NCI-H446 treated with DMSO at 0.1 percent for 48 hours (cell line): Measurements from ENCODE around the gene NPAS3.

Source experiments
- DNase-seq: peaks from one replicate; lab custom pipeline; 2025; lab: John Stamatoyannopoulos, UW

The NPAS3 gene

DNA sequence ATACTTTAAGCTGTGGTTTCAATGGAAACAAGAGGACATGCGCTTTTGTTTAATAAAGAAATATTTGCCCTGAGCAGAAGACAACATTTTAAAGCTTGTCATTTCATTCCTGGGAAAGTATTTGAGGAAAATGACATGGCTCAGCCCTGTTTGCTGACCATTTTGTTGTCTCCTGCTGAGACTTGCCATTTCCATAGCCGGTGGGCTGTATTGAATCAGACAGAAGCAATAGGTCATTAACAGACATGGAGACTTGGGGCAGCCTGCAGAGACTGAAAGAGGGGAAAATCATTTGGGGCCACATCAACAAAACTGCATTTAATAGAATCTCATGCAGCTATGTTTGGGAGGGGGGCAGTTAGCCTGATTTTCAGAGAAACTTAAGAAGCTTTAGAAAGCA lies 443.0 kb downstream of the NPAS3 start:
- no peak for DNase-seq

GRCh38 chr14:33386140-33386539 lies 447.5 kb downstream of the NPAS3 start:
- DNase-seq = no peak

- DNase-seq = no peak
Measured at GRCh38 chr14:33386781-33387180, 448.1 kb downstream of the NPAS3 start.

DNA sequence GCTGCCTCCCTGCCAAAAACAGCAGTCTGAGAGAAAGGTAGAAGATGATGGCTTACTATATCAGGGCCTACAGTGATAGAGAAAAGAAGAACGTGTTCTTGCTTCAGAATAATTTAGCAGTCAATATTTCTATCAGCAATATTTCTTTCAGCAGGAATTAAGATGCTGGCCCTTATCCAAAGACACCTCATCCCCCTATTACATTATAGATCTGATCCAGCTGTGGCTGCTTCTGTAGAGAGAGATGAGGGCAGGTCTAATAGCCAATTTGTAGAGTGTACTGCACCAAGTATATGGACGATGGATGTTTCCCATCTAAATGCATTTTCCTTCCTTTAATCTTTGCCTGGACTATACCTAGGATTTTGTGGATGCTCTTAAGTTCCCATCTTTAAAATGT lies 451.7 kb downstream of the NPAS3 start:
- no peak for DNase-seq

DNA sequence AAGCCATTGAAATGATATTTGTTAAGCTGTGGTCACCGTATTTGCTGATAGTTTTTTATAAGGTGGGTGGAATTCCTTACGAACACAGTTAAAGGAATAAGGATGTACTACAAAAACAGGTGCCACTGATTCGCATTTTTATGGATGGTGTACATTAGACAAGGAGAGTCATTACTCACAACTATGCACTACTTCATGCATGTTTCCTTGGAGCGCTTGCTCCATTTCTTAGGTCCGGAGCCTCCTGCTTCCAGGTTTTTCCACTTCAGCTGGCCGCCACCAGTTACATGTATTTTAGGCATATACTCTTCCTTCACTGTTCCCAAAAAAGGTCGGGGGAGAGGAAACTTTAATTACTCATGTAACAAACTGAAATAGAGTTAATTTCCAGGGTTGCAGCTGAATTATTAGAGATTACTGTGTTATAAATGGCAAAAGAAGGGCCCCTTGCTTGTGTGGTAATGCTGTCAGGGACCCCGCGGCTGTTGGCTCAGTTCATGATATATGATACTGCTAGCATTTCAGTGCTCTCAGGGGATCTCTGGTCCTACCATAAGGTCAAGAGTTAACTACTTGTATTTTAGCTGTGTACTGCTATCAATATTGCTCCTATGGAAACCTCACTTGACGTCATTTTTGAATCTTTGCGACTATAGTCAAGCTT lies 454.7 kb downstream of the NPAS3 start:
- DNase-seq = no peak

DNA sequence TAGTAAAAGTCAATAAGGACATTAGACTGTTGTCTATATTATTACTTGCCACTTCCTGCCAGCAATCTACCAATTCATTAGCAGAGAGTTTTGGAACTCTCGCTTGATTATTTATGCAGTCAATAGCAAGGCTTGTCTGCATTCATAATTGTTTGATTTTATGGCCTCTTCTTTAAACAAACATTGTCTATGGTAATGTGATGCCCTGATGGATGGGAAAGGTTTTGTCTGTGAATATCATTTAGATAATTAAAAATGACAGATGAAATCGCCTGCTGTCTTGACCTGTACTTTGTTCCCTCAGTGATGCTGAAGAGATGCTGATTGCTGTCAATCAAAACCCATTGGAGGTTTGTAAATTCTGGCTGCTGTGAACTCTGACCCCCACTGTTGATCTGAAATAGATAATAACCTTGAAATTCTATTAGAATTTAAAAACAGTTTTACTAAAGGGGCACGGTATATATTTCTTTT lies 455.3 kb downstream of the NPAS3 start:
- DNase-seq = no peak

DNA sequence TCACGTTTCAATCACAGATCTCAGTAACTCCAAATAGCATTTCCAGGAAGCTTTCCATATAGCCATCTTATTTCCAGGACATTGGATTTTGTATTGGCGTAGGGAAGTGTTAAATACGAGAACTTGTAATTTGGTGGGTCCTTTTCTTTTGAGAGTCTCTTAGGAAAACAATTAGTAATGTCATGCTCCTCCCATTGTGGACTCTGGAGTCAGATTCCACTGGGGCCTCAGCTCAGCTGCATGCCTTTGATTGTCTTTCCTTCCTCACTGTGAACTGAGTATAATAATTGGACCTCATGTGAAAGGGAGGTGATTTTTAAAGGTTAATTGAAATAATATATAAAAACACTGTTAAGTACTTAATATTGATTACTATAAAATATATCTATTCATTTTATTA lies 462.6 kb downstream of the NPAS3 start:
- no peak for DNase-seq

DNA sequence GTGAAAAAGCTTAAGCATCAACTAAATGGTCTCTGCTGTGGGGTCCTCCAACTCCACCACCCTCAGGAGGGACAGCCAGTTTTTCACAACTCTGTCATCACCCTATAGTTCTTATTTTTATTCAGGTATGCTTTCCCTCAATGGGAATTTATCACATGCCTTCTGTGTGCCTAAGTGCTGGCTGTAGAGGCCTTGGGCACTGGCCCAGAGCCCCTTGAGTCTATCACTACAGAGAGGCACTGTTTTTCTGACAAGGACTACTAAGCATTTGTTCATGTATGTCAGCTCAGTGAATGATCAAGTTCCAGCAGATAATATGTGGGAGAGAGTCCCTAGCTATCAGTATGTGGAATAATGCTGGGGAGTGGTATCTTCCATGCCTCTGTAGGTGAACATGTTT lies 463.9 kb downstream of the NPAS3 start:
- DNase-seq = no peak

- no peak for DNase-seq
Measured at GRCh38 chr14:33404054-33404453, 465.4 kb downstream of the NPAS3 start.

DNA sequence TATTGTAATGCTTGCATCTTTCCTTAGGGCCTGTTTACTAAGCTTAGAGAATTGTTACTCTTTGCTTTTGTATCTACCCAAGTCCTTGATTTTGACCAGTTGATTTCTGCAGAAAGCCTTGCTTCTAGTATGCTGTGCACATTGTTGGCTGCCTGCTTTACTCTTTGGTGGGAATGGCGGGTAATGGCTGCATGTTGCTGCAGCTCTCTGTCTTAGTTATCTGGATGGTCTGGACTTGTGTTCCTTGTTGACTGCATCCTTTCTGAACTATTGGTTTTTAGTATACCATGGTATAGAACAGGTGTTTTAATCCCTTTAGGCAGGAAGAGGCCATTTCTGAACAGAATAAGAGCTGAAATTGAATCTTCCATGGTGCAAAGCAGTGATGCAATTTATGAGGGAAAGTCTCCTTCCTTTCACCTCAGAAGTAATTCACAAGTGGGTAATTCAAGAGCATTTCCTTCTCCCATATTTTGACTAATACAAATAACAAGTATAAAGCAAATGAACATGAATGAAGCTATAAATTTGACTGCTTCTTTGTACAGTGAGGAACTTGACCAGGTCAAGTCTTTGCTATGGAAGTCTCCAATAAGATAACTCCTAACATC lies 466.4 kb downstream of the NPAS3 start:
- DNase-seq = no peak

DNA sequence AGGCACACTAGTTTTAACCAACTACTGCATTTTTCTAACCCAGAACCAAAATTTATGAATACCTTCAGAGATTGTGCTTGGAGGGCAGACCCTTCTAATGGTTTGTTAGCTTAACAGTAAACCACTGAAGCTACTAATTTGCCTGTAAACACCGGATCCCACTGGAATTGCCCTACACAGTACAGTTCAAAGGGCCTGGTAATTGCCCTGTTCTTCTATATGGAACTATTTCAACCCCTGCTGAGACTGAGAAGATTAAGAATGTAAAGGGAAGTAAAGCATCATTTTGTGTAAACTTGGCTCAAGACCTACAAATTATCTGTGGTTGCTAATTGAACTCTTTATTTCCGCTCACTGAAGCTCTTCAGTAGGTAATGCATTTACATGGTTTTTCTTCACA lies 468.1 kb downstream of the NPAS3 start:
- DNase-seq = no peak

GRCh38 chr14:33408291-33408690 lies 469.6 kb downstream of the NPAS3 start:
- DNase-seq = no peak

DNA sequence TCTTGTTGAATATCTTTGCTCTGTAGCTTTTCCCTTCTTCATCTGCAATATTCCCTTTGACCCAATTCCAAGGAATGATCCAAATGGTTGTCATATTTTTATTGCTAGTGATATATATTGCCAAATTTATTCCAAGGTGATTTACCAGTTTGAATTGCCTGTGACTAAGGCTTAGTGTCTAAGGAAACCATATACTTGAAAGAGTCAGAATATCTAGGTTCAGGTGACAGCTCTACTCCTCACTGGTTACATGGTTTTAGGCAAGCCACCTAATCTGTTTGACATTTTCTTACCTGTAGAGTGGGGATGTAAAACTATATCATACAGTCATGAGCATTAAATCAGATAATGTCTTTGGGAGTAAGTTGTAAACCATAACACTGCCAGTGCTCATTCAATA lies 473.8 kb downstream of the NPAS3 start:
- DNase-seq = no peak

DNA sequence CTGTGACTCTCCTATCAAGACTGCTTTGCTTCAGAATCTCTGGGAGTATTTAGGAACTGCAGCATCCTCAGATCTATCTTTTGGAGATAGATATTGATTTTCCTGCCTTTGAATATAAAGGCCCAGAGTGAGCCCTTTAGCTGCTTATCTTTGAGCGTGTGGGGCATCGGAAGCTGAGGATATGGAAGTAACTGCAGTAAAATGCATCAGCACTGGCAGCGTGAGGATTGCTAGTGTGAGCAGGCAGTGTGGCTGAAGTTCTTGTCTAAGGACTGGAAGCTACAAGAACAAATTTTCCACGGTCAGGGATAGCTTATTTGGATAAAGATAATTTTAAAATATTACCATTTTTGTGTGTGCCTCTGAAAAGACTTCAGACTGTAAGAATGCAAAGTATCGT lies 474.7 kb downstream of the NPAS3 start:
- no peak for DNase-seq

DNA sequence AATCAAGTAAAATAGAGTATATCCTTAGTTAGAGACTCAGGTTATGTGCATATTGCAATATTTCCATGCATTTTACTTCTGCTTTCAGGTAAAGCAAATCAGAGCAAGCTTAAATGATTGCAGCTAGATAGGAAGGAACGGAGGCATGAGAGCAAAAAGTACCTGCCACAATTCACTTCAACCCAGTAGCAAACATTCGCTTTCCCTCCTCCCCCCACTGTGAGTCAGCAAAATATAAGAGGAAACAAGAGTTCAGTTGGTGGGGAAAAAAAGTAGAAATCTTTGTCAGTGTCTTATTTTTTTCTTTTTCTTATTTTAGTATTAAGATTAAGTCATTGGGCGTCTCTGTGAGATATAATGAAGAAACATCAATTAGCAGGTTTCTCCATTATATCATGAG lies 475.4 kb downstream of the NPAS3 start:
- DNase-seq = no peak

GRCh38 chr14:33420051-33420627 lies 481.5 kb downstream of the NPAS3 start:
- DNase-seq = no peak

DNA sequence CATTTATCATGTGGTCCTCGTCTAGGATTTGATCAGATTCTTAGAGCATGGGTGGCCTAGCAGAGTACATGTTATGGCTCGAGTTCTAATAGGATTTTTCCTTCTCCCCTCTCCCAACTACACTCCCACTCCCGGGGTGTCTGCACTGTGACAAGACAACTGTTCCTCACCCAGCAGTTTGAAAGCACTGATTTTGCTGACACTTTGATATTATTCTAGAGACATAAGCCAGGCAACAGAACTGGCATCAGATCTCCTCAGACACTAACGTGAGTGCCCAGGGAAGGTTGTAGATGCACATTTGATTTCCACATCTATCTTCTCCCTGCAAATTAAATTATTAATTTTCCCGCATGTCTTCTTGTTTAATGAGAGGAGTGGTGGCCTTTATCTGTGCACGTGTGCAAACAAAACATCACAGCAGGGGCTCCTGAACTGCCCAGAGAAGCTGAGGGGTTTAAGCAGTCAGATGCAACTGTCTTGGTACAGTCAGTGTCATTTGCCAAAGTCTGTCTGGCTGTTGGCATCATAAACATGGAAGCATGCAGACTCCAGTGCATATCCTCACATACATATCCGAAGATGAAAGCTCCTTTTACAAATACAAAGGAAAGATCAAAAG lies 491.8 kb downstream of the NPAS3 start:
- DNase-seq = no peak

- no peak for DNase-seq
Measured at GRCh38 chr14:33432407-33433023, 493.8 kb downstream of the NPAS3 start.

DNA sequence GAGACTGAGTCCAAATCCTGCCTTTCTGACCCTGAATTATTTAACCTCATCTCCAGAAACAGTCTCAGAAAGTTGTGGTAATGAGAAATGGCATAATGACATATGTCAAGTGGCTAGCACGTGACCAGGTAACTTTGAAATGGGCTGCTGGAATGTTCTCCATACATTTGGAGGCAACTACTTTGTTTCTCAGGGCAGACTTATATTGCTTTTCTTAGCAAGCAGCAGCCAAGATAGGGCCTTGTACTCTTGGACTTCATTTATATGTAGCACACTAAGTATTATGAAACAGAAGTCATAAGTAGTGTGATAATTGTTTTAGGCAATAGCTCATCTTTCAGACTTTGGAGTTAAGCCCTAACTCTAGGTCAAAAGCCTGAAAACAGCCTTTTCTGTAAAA lies 494.7 kb downstream of the NPAS3 start:
- no peak for DNase-seq

- no peak for DNase-seq
Measured at GRCh38 chr14:33435911-33436689, 497.4 kb downstream of the NPAS3 start.

GRCh38 chr14:33441633-33442032 lies 503.0 kb downstream of the NPAS3 start:
- DNase-seq = no peak

- no peak for DNase-seq
Measured at GRCh38 chr14:33444136-33444535, 505.5 kb downstream of the NPAS3 start.
